Measurements from ENCODE around the gene RCCD1.

RCCD1 gene

Small RNAs within 50 kb of the gene (small RNA-seq; reads per million reads assigned to genes)
- gene RF00019, result 0 reads per million in 2 experiments
